Stimulated activated CD4-positive, alpha-beta T cell treated with anti-CD3 and anti-CD28 coated beads, TNF-alpha, amount 100 ng/mL, for 4 hours (primary cell): ENCODE results near the gene LAIR1.
"Not testable (repeated sequence)": the region's sequence is repeated elsewhere in the genome, so short reads cannot be mapped to it uniquely, and the experiment has no call there.

Experiments
- DNase-seq, 3 experiments: peaks; one replicate each; pipeline ENCODE4 v3.0.0-alpha.2; 2020; ENCODE audit warnings: low read depth in 3 of 3

The LAIR1 gene

GRCh38 chr19:54376610-54377285, 12.0 kb upstream of the LAIR1 start:
- no peak for DNase-seq

GRCh38 chr19:54375181-54375938, 10.6 kb upstream of the LAIR1 start:
- DNase-seq = not testable (repeated sequence)

- DNase-seq = no peak
Observed at GRCh38 chr19:54373781-54374631, 9.3 kb upstream of the LAIR1 start.

- DNase-seq = not testable (repeated sequence)
Observed at GRCh38 chr19:54371453-54371852, 6.7 kb upstream of the LAIR1 start.

- DNase-seq = peak in 2 of 3 experiments; percentile 15 to 41
Observed at GRCh38 chr19:54370434-54370796, 5.7 kb upstream of the LAIR1 start.

- not testable (repeated sequence) for DNase-seq
Observed at GRCh38 chr19:54369688-54370433, 5.1 kb upstream of the LAIR1 start.

- DNase-seq = no peak
Observed at GRCh38 chr19:54369082-54369687, 4.5 kb upstream of the LAIR1 start.

GRCh38 chr19:54366811-54367210, 2.1 kb upstream of the LAIR1 start:
- DNase-seq = no peak

- DNase-seq = not testable (repeated sequence)
Observed at GRCh38 chr19:54365798-54366197, 1.1 kb upstream of the LAIR1 start.

- not testable (repeated sequence) for DNase-seq
Observed at GRCh38 chr19:54361680-54362422, 2.9 kb downstream of the LAIR1 start.

GRCh38 chr19:54359149-54359820, 5.4 kb downstream of the LAIR1 start:
- DNase-seq = peak; percentile 36 to 53 (median 40)

GRCh38 chr19:54357381-54357780, 7.3 kb downstream of the LAIR1 start:
- no peak for DNase-seq

GRCh38 chr19:54356444-54357056, 8.2 kb downstream of the LAIR1 start:
- DNase-seq = no peak

GRCh38 chr19:54355675-54356074, 9.1 kb downstream of the LAIR1 start:
- DNase-seq = no peak

- DNase-seq = no peak
Observed at GRCh38 chr19:54354761-54355160, 10.0 kb downstream of the LAIR1 start.

GRCh38 chr19:54352546-54352945, 12.2 kb downstream of the LAIR1 start:
- no peak for DNase-seq

- no peak for DNase-seq
Observed at GRCh38 chr19:54352041-54352440, 12.7 kb downstream of the LAIR1 start.

- DNase-seq = no peak
Observed at GRCh38 chr19:54351474-54351873, 13.3 kb downstream of the LAIR1 start.

GRCh38 chr19:54345938-54346386, 18.8 kb downstream of the LAIR1 start:
- DNase-seq = no peak
